ENCODE data around the gene VEZT. TPM values are rescaled to one million over a fixed set of nuclear protein-coding genes. Genes with fewer than 3 reads are reported as not detected.
"Not testable (repeated sequence)": the region's sequence is repeated elsewhere in the genome, so short reads cannot be mapped to it uniquely, and the experiment has no call there.

VEZT gene
- total RNA-seq, 1 donor from 2014 or later: 107 TPM

DNA sequence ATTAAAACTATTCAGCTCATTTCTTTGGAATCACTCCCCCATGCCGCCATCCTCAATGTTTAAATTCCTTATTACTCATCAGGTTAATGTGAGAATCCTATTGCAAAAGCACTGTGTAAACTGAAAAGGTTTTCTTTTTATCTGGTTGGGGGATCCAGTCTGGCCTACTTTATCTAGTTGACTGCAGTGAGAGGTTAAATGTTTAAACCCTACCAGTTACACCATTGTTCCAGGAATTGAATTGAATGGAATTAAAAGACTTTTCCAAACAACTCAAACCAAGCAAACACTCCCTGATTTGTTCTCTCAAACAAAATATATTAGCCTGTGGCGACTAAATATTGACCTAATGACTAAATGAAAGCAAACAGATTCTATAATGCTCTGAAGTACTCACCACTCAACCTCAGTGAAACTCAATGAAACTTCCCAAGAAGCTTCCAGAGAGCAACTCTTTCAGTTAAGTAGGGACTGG, 100.5 kb downstream of the VEZT start:
- Mint-ChIP-seq H3K27me3 (ENCODE audit: low read depth) (no peaks in the 10 kb centered on the region), H3K4me3 (no peak overlapping the region), H3K4me1 (peaks cover 34% of the 10 kb centered on the region), H3K9me3 (no peaks in the 10 kb centered on the region), H3K36me3 (no peaks in the 10 kb centered on the region), H3K27ac (peak overlapping the region; percentile 64)
- TF ChIP-seq CTCF (IDR thresholded peaks at IDR 0.05; ENCODE audit: unreplicated experiment): no peak
- DNase-seq (ENCODE audit: low spot score in 2 of 2, unreplicated experiment in 2 of 2): no peak

DNA sequence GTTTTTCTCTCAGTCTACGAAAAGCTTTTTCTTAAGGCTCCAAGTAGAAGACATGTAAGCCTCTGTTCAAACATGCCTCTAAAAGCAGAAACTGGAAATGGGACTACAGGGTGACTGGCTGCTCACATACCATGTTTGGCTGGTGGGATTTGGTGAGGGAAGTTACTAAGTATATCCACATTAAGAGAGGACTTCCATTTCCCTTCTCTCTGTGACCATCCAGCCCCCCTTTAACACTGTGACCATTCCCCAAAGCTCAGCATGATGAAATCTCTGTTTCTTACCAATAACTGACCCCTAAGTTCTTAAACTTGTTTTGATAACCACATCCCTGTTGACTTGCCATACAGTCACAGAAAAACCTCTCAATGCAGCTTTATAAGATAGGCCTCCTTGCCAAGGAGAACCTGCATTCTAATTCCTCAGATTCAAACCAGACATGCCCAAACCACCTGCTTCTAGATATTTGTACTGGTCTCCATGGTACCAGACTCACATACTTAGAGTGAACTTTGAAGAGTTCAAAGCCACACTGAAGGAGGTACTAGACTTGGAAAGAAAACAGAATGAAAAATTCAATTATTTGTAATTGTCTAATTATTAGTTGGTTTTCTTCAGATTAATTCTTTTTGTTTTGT, 102.2 kb downstream of the VEZT start:
- Mint-ChIP-seq H3K36me3 (no peaks in the 10 kb centered on the region), H3K4me1 (peaks cover 39% of the 10 kb centered on the region), H3K27me3 (ENCODE audit: low read depth) (no peaks in the 10 kb centered on the region), H3K27ac (no peak overlapping the region), H3K9me3 (no peaks in the 10 kb centered on the region), H3K4me3 (no peak overlapping the region)
- TF ChIP-seq CTCF (IDR thresholded peaks at IDR 0.05; ENCODE audit: unreplicated experiment): no peak
- DNase-seq (ENCODE audit: low spot score in 2 of 2, unreplicated experiment in 2 of 2): no peak

GRCh38 chr12:95321516-95322246, 104.1 kb downstream of the VEZT start:
- Mint-ChIP-seq H3K27ac (peak overlapping the region; percentile 9), H3K4me3 (no peak overlapping the region), H3K36me3 (no peaks in the 10 kb centered on the region), H3K27me3 (ENCODE audit: low read depth) (no peaks in the 10 kb centered on the region), H3K4me1 (peaks cover 46% of the 10 kb centered on the region), H3K9me3 (no peaks in the 10 kb centered on the region)
- TF ChIP-seq CTCF (IDR thresholded peaks at IDR 0.05; ENCODE audit: unreplicated experiment): no peak
- DNase-seq (ENCODE audit: low spot score in 2 of 2, unreplicated experiment in 2 of 2): no peak

DNA sequence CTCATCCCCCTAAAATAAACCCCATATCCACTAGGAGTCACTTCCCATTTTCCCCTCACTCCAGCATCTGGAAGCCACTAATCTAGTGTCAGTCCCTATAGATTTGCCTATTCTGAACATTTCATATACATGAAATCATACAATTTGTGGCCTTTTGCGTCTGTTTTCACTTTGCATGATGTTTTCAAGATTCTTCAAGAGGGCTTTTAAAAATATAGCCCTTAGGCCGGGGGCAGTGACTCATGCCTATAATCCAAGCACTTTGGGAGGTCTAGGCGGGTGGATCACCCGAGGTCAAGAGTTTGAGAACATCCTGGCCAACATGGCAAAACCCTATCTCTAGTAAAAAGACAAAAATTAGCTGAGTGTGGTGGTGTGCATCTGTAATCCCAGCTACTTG, 104.7 kb downstream of the VEZT start:
- H3K4me3 Mint-ChIP-seq: no peak overlapping the region
- no peaks in the 10 kb centered on the region for H3K36me3 Mint-ChIP-seq
- H3K27ac Mint-ChIP-seq: peak overlapping the region; percentile 9
- no peak for TF ChIP-seq CTCF (IDR thresholded peaks at IDR 0.05; ENCODE audit: unreplicated experiment)
- no peak for DNase-seq (ENCODE audit: low spot score in 2 of 2, unreplicated experiment in 2 of 2)
- H3K27me3 Mint-ChIP-seq (ENCODE audit: low read depth): no peaks in the 10 kb centered on the region
- H3K4me1 Mint-ChIP-seq: peaks cover 49% of the 10 kb centered on the region
- H3K9me3 Mint-ChIP-seq: no peaks in the 10 kb centered on the region

- TF ChIP-seq CTCF (IDR thresholded peaks at IDR 0.05; ENCODE audit: unreplicated experiment): no peak
- peaks cover 45% of the 10 kb centered on the region for H3K4me1 Mint-ChIP-seq
Measured at GRCh38 chr12:95323212-95323611, 105.6 kb downstream of the VEZT start.

GRCh38 chr12:95324246-95324645, 106.6 kb downstream of the VEZT start:
- H3K36me3 Mint-ChIP-seq; H3K9me3 Mint-ChIP-seq; DNase-seq (ENCODE audit: low spot score in 2 of 2, unreplicated experiment in 2 of 2); H3K27ac Mint-ChIP-seq; H3K27me3 Mint-ChIP-seq (ENCODE audit: low read depth); H3K4me3 Mint-ChIP-seq: not testable (repeated sequence)
- peaks cover 41% of the 10 kb centered on the region for H3K4me1 Mint-ChIP-seq

More at GRCh38 chr12:95323212-95323611, 105.6 kb downstream of the VEZT start:
- no peaks in the 10 kb centered on the region for H3K27me3 Mint-ChIP-seq (ENCODE audit: low read depth)
- no peak overlapping the region for H3K4me3 Mint-ChIP-seq
- H3K27ac Mint-ChIP-seq: no peak overlapping the region
- no peak for DNase-seq (ENCODE audit: low spot score in 2 of 2, unreplicated experiment in 2 of 2)
- no peaks in the 10 kb centered on the region for H3K36me3 Mint-ChIP-seq
- no peaks in the 10 kb centered on the region for H3K9me3 Mint-ChIP-seq
